Pancreas (tissue), 10 donors: ENCODE data around the gene SGPL1. TPM values are rescaled to one million over a fixed set of nuclear protein-coding genes. Genes with fewer than 3 reads are reported as not detected.

Experiments
- ATAC-seq, 4 donors: fragments of 200-7000 bp; cut with Tn5 transposase; one replicate each; pipeline versions ENCODE4 v1.8.0 to v1.9.1; 2020; ENCODE audit warnings: mild to moderate bottlenecking in 4 of 4, moderate library complexity in 4 of 4
- DNase-seq, 6 donors: peaks; one replicate each; pipeline ENCODE4 v3.0.0-alpha.2; 2020
- FAIRE-seq: peaks from 2 replicates; lab custom pipeline; 2012; peaks lifted over from hg19 to GRCh38; lab: Jason Lieb, UNC
- H3K27ac ChIP-seq, 4 donors: fragments of 200-600 bp; sonication (generic); 1 replicate in 3 of 4; 2 replicates in 1 of 4; pipeline versions ENCODE4 v1.5.0 to v1.8.0; 2020
- H3K27me3 ChIP-seq, 4 donors: fragments of 200-600 bp; one replicate each; pipeline ENCODE4 v1.8.0; 2021
- H3K36me3 ChIP-seq, 3 donors: fragments of 200-600 bp; sonication (generic) in 1 of 3; one replicate each; pipeline versions ENCODE4 v1.5.0 to v1.8.0; 2020 to 2021
- H3K4me1 ChIP-seq, 3 donors: fragments of 200-600 bp; one replicate each; pipeline ENCODE4 v1.8.0; 2021
- H3K4me3 ChIP-seq, 4 donors: fragments of 200-600 bp; sonication (generic) in 2 of 4; one replicate each; pipeline versions ENCODE4 v1.5.0 to v1.8.0; 2020 to 2021
- H3K9me3 ChIP-seq, 4 donors: fragments of 200-600 bp; one replicate each; pipeline ENCODE4 v1.8.0; 2021
- WGBS, 2 donors: extraction: QIAGEN DNeasy Blood & Tissue Kit; methylation state at CpG; one replicate each; pipeline ENCODE4 v1.1.7; 2013; 5-methylcytosine and 5-hydroxymethylcytosine counted together
- intact Hi-C, 3 donors: fragments of 100-400 bp; cut with DNase I; formaldehyde crosslinking; loops; one replicate each; pipeline versions ENCODE4 v1.11.1 to v1.14.2; 2022
- polyA plus RNA-seq, 2 donors: library from polyadenylated mRNA; stranded (reverse); fragments of 200-250 nt; gene quantifications; one replicate each; pipeline ENCODE4 v1.2.3, GENCODE V29; 2013
- total RNA-seq, 6 donors: library from RNA; stranded (reverse); fragmentation: NEBNext Ultra II Directional in 4 of 6; extraction: Animal tissue kit (Norgen Biotek cat#: 25700) in 4 of 6; gene quantifications; one replicate each; pipeline versions ENCODE4 v1.2.1 to v1.2.4, GENCODE V29; 2021 to 2023
- TF ChIP-seq, protein P1 (sequence below), 4 donors: fragments of 200-600 bp; sonication (generic) in 3 of 4; IDR thresholded peaks; one replicate each; pipeline versions ENCODE4 v1.5.0 to v1.8.0; 2021; ENCODE audit warnings: antibody characterized with exemption in 4 of 4
- donor health status: healthy with polysubstance abuse.
- donor health status: DM: no; HTN: no; CAD: no; lungs with moderate emphysema.
- donor health status: DM: no; HTN: no; CAD: no.
- donor health status: control.
- donor health status: control.
- donor health status: Bipolar disorder and iron deficiency.
- donor health status: DM: yes; HTN: yes; CAD: no.
- donor health status: DM: no; HTN: no; CAD: no.
- donor health status: DM: no; HTN: no; CAD: no.
- donor health status: DM: yes; HTN: yes; CAD: no.

SGPL1 gene
- total and polyA plus RNA-seq, 8 donors: 12.0 to 55.8 (median 30.1) TPM

DNA sequence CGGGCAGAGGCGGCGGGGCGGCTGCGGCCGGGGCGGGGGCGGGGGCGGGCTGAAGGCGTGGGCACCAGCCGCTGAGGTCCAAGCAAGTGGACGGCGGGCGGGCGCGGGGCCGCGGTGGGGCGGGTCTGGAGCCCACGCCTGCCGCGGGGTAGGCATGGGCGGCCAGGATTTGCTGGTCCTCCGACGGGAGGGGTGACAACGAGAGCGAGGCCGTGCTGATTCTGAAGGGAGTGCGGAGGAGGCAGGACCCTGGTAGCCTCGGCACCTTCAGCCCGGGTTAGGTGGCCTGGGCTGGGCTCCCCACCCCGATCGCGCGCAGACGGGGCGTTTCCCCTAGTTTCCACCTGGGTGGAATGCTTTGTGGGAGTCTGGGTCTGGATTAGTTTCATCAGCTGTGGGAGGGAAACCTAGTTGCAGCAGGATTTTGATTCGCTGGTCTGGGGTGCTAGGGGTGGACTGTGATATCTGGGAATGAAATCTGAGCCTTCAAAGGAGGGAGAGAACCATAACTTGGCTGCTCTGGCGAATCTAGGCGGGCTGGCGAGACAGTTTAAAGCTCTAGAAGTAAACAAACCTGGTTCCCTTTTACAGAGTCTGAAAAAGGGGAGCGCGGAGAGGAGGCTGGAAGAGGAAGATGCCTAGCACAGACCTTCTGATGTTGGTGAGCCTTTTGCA lies 609 bp downstream of the SGPL1 start:
- Histone ChIP-seq H3K4me3 (peak overlapping the region; percentile 63 to 74 (median 68)), H3K27me3 (no peaks in the 10 kb centered on the region), H3K4me1 (peaks cover 7 to 9% (median 8%) of the 10 kb centered on the region in 3 donors), H3K27ac (peak overlapping the region; percentile 84 to 94 (median 90)), H3K9me3 (no peaks in the 10 kb centered on the region), H3K36me3 (peaks cover 0 to 12% (median 3%) of the 10 kb centered on the region in 3 donors)
- FAIRE-seq (peak; percentile 23), DNase-seq (peak; percentile 73 to 86 (median 80)), ATAC-seq (peak; percentile 67 to 84 (median 80))
- intact Hi-C loops: loop anchor here in 1 of 3 donors (5.0 kb wide), 1 partner anchor 66 kb away; no protein-coding TSS in a partner anchor
- TF ChIP-seq, protein P1, sequence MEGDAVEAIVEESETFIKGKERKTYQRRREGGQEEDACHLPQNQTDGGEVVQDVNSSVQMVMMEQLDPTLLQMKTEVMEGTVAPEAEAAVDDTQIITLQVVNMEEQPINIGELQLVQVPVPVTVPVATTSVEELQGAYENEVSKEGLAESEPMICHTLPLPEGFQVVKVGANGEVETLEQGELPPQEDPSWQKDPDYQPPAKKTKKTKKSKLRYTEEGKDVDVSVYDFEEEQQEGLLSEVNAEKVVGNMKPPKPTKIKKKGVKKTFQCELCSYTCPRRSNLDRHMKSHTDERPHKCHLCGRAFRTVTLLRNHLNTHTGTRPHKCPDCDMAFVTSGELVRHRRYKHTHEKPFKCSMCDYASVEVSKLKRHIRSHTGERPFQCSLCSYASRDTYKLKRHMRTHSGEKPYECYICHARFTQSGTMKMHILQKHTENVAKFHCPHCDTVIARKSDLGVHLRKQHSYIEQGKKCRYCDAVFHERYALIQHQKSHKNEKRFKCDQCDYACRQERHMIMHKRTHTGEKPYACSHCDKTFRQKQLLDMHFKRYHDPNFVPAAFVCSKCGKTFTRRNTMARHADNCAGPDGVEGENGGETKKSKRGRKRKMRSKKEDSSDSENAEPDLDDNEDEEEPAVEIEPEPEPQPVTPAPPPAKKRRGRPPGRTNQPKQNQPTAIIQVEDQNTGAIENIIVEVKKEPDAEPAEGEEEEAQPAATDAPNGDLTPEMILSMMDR (IDR thresholded peaks at IDR 0.05): no peak
- 0 to 1% methylated on average over 30 to 43 of the region's 43 CpGs for WGBS, 2 donors

DNA sequence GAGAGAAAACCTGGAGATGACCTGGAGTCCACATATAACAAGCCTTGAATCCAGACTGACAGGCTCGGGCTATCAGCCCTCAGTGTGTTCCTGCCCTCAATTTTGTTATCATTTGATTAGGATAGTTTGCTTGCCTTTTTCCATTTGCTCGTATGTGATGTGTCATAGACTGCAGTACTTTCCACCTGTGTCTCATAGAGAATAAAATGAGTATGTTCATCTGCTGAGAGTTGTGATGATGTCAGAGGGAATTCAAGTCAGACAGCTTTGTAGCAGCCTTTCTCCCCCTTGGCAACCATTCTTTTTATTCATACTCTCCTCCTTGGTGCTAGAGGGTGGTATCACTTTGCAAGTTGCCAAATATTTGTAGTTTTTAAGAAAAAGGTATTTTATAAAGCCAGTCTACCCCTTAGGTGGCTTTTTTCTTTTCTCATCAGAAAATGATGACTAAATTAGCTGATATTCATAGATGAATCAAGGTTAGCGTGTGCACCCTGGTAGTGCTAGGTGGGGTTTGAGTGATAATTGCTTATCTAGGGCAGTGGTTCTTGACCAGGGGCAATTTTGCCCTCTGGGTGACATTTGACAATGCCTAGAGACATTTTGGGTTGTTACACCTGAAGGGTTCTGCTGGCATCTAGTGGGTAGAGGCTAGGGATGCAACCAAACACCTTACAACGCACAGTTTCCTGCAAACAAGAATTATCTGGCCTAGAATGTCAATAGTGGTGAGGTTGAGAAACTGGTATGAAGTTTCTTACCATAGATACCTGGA lies 5.4 kb downstream of the SGPL1 start:
- Histone ChIP-seq H3K27me3 (no peaks in the 10 kb centered on the region), H3K36me3 (peaks cover 0 to 12% (median 3%) of the 10 kb centered on the region in 3 donors), H3K4me3 (no peak overlapping the region), H3K4me1 (peaks cover 7 to 9% (median 8%) of the 10 kb centered on the region in 3 donors), H3K9me3 (no peaks in the 10 kb centered on the region), H3K27ac (no peak overlapping the region)
- intact Hi-C loops: no loop called here
- ATAC-seq (no peak), DNase-seq (no peak), FAIRE-seq (no peak)
- TF ChIP-seq, protein P1 (IDR thresholded peaks at IDR 0.05): no peak
- 55 to 61% methylated on average over 4 of the region's 4 CpGs for WGBS, 2 donors

DNA sequence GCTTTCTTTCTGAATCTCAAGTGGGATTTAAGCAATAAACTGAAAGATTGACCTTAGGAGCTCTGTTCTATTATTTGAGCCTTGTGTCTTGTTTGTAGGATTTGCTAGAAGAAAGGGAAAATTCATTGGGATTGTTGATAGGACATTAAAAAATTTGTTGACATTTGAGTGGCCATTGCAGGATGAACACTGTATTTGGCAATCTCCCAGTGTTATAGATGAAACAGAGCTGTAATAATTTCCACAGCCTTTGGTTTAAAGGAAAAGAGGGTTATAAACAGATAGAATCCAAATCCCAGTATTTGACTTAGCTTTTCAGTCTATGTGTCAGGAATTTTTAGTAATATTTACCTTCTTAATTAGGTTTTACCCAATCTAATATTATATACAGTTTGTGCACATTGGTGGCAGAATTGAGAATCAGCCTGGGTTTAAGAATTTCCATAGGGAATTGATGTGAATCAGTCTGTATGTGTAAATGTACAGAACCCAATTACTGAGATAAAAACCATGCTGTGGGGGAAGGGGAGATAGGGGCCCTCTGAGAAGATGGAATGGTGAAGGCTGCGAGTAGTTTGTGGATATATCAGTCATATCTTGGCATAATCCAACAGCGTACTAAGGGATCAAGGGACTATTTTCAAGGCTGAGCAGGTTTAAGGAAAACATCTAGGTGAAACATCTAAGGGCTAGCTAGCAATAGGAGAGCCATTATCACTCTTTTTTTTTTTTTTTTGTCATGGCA lies 6.5 kb downstream of the SGPL1 start:
- Histone ChIP-seq H3K4me1 (peaks cover 3 to 8% (median 5%) of the 10 kb centered on the region in 3 donors), H3K9me3 (no peaks in the 10 kb centered on the region), H3K36me3 (peaks cover 0 to 12% (median 3%) of the 10 kb centered on the region in 3 donors), H3K4me3 (no peak overlapping the region), H3K27ac (no peak overlapping the region), H3K27me3 (no peaks in the 10 kb centered on the region)
- WGBS, 2 donors: 52 to 70% methylated on average over 2 of the region's 2 CpGs
- ATAC-seq (no peak), DNase-seq (no peak), FAIRE-seq (no peak)
- intact Hi-C loops: no loop called here
- TF ChIP-seq, protein P1 (IDR thresholded peaks at IDR 0.05): no peak

DNA sequence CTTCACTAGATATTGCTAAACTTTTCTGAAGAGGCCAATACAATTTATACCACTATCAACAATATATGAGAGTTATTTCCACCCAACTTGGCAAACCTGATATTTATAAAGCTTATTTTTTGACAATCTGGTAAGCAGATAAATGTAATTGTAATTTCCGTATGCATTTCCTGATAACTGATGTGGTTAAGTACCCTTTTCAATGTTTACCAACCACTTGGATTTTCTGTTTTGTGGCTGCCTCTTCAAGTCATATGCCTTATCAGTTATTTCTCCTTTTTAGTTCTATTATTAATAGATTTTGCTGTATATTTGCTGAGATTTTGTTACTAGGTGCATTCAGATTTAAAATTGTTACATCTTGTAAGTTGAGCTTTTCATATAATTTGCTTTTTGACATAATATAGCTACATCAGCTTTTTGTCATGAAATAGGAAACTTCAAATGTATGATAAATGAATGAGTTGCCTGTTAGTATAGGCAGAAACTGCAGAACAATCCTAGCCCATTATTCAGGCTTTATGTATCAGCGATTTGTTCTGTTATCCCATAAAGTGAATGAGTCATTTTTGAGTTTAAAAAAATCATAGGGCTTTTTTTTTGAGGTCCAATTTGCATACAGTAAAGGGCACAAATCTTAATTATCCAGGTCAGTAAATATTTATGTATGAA lies 11.5 kb downstream of the SGPL1 start:
- Histone ChIP-seq H3K27ac (no peak overlapping the region), H3K27me3 (no peaks in the 10 kb centered on the region), H3K9me3 (no peaks in the 10 kb centered on the region), H3K4me3 (no peak overlapping the region), H3K36me3 (no peaks in the 10 kb centered on the region), H3K4me1 (peaks cover 9 to 18% (median 15%) of the 10 kb centered on the region in 3 donors)
- no peak for ATAC-seq
- no peak for FAIRE-seq
- intact Hi-C loops: no loop called here
- no peak for DNase-seq
- WGBS, 2 donors: 53 to 62% methylated on average over 2 of the region's 2 CpGs
- TF ChIP-seq, protein P1 (IDR thresholded peaks at IDR 0.05): no peak
